ENCODE measurements around the gene POLR2C.

DNA sequence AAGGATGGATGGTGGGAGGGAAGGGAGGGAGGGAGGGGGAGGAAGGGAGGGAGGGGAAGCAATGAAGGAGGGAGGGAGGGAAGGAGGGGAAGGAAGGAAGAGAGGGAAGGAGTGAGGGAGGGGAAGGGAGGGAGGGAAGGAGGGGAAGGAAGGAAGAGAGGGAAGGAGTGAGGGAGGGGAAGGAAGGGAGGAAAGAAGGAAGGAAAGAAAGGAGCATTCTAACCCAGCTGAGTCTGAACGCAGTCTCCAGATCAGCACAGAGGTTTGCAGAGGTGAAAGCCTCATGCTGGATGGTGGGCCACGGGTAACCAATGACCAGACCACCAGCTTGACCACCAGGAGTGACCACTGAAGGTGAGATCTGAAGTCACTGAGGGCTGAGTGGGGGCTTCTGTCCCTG, 39.3 kb upstream of the POLR2C start:
- TF ChIP-seq, protein P1, sequence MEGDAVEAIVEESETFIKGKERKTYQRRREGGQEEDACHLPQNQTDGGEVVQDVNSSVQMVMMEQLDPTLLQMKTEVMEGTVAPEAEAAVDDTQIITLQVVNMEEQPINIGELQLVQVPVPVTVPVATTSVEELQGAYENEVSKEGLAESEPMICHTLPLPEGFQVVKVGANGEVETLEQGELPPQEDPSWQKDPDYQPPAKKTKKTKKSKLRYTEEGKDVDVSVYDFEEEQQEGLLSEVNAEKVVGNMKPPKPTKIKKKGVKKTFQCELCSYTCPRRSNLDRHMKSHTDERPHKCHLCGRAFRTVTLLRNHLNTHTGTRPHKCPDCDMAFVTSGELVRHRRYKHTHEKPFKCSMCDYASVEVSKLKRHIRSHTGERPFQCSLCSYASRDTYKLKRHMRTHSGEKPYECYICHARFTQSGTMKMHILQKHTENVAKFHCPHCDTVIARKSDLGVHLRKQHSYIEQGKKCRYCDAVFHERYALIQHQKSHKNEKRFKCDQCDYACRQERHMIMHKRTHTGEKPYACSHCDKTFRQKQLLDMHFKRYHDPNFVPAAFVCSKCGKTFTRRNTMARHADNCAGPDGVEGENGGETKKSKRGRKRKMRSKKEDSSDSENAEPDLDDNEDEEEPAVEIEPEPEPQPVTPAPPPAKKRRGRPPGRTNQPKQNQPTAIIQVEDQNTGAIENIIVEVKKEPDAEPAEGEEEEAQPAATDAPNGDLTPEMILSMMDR (IDR thresholded peaks at IDR 0.05), result no peak
- TF ChIP-seq POLR2A (IDR thresholded peaks at IDR 0.05) (no peak), EP300 (IDR thresholded peaks at IDR 0.05) (no peak)
